ENCODE results near the gene TLR8. TPM values are rescaled to one million over a fixed set of nuclear protein-coding genes. Genes with fewer than 3 reads are reported as not detected.

The TLR8 gene
- total RNA-seq, 4 donors from 2014 or later = 0.42 to 0.97 (median 0.62) TPM

DNA sequence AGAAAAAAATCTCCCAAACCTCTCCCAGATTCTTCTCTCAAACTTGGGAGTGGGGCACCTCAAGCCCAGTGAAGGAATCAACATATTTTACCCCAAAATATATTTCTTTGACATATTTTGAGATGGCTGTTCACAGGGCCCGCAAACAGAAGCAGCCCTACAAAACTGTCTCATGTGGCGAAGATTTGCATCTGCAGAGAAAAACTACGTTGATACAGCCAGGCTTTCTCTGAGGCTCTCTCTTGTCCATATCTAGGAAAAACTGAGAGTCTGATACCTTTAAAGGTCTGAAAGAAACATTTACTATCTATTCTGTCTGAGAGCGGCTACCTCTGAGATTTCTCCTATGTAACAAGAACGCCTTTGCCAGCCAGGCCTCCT, 45.2 kb downstream of the TLR8 start:
- TF ChIP-seq CTCF (IDR thresholded peaks at IDR 0.05 in 4 of 5, conservative IDR thresholded peaks at IDR 0.05 in 1 of 5) = no peak
- no peak for TF ChIP-seq POLR2A (IDR thresholded peaks at IDR 0.05)
- in situ Hi-C loops (cut with MboI; ENCODE audit: low sequenced_read_pairs in 4 of 4) = loop anchor here (10.0 to 25.0 kb wide), 2 partner anchors 533 to 536 kb away; no protein-coding TSS in a partner anchor
- DNase-seq = no peak
- H3K36me3 ChIP-seq = no peaks in the 10 kb centered on the region
- peaks cover 0 to 3% of the 10 kb centered on the region in 2 donors for H3K4me1 ChIP-seq
- no peak overlapping the region for H3K4me3 ChIP-seq
- no peak overlapping the region for H3K27ac ChIP-seq
- H3K27me3 ChIP-seq = no peaks in the 10 kb centered on the region
- no peaks in the 10 kb centered on the region for H3K9me3 ChIP-seq
- no peak for ATAC-seq
- intact Hi-C loops (cut with DNase I; ENCODE audit: low total_unique reads) = loop anchor here (10.0 kb wide), 1 partner anchor 703 kb away; the partner anchor contains the start of gene TCEANC

- Histone ChIP-seq H3K27ac (no peak overlapping the region), H3K9me3 (no peaks in the 10 kb centered on the region), H3K4me1 (peaks cover 0 to 3% of the 10 kb centered on the region in 2 donors), H3K27me3 (no peaks in the 10 kb centered on the region), H3K36me3 (no peaks in the 10 kb centered on the region), H3K4me3 (no peak overlapping the region)
- in situ Hi-C loops (cut with MboI; ENCODE audit: low sequenced_read_pairs in 4 of 4) = loop anchor here (10.0 to 25.0 kb wide), 2 partner anchors 531 to 534 kb away; no protein-coding TSS in a partner anchor
- ATAC-seq (no peak), DNase-seq (no peak)
- no peak for TF ChIP-seq CTCF (IDR thresholded peaks at IDR 0.05 in 4 of 5, conservative IDR thresholded peaks at IDR 0.05 in 1 of 5)
- TF ChIP-seq POLR2A (IDR thresholded peaks at IDR 0.05) = no peak
- intact Hi-C loops (cut with DNase I; ENCODE audit: low total_unique reads) = loop anchor here (10.0 kb wide), 1 partner anchor 701 kb away; the partner anchor contains the start of gene TCEANC
Observed at GRCh38 chrX:12953420-12953819, 47.0 kb downstream of the TLR8 start.

GRCh38 chrX:12954376-12954775, 48.0 kb downstream of the TLR8 start:
- H3K4me1 ChIP-seq = peaks cover 0 to 3% of the 10 kb centered on the region in 2 donors
- in situ Hi-C loops (cut with MboI; ENCODE audit: low sequenced_read_pairs in 4 of 4) (loop anchor here (10.0 to 25.0 kb wide), 2 partner anchors 530 to 533 kb away; no protein-coding TSS in a partner anchor), intact Hi-C loops (cut with DNase I; ENCODE audit: low total_unique reads) (loop anchor here (10.0 kb wide), 1 partner anchor 700 kb away; the partner anchor contains the start of gene TCEANC)
- TF ChIP-seq CTCF (IDR thresholded peaks at IDR 0.05 in 4 of 5, conservative IDR thresholded peaks at IDR 0.05 in 1 of 5) (no peak), POLR2A (IDR thresholded peaks at IDR 0.05) (no peak)
- H3K27me3 ChIP-seq = no peaks in the 10 kb centered on the region
- no peak overlapping the region for H3K4me3 ChIP-seq
- ATAC-seq (no peak), DNase-seq (no peak)
- H3K9me3 ChIP-seq = no peaks in the 10 kb centered on the region
- H3K27ac ChIP-seq = no peak overlapping the region
- H3K36me3 ChIP-seq = no peaks in the 10 kb centered on the region

DNA sequence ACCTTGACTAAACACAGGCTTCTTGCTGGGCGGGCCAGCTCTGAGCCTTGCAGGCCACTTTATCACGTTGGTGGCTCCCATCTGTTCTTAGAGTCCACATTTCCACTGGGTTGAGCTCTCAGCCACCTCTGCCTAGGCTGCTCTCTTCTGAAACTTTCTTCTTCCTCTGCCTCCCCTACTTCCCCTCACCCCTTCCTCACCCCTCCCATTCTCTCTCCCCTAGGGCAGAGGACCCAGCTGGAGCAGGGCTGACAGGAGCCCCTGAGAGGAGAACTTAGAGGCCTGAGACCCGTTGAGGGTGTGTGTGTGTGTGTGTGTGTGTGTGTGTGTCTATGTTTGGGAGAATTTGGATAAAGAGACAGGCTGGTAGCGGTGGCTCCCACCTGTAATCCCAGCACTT, 48.6 kb downstream of the TLR8 start:
- Histone ChIP-seq H3K27me3 (no peaks in the 10 kb centered on the region), H3K4me1 (no peaks in the 10 kb centered on the region), H3K27ac (peak overlapping the region in 3 of 4 donors; percentile 59 to 77 (median 70)), H3K36me3 (no peaks in the 10 kb centered on the region), H3K9me3 (no peaks in the 10 kb centered on the region), H3K4me3 (no peak overlapping the region)
- DNase-seq (no peak), ATAC-seq (no peak)
- TF ChIP-seq POLR2A (IDR thresholded peaks at IDR 0.05) = no peak
- TF ChIP-seq CTCF (IDR thresholded peaks at IDR 0.05 in 4 of 5, conservative IDR thresholded peaks at IDR 0.05 in 1 of 5) = no peak
- in situ Hi-C loops (cut with MboI; ENCODE audit: low sequenced_read_pairs in 4 of 4) (loop anchor here (10.0 to 25.0 kb wide), 2 partner anchors 530 to 532 kb away; no protein-coding TSS in a partner anchor), intact Hi-C loops (cut with DNase I; ENCODE audit: low total_unique reads) (loop anchor here (10.0 kb wide), 1 partner anchor 700 kb away; the partner anchor contains the start of gene TCEANC)
